ENCODE results near the gene TRIM67. TPM values are rescaled to one million over a fixed set of nuclear protein-coding genes. Genes with fewer than 3 reads are reported as not detected.

TRIM67 gene
- total RNA-seq, 1 donor from 2014 or later: not detected

DNA sequence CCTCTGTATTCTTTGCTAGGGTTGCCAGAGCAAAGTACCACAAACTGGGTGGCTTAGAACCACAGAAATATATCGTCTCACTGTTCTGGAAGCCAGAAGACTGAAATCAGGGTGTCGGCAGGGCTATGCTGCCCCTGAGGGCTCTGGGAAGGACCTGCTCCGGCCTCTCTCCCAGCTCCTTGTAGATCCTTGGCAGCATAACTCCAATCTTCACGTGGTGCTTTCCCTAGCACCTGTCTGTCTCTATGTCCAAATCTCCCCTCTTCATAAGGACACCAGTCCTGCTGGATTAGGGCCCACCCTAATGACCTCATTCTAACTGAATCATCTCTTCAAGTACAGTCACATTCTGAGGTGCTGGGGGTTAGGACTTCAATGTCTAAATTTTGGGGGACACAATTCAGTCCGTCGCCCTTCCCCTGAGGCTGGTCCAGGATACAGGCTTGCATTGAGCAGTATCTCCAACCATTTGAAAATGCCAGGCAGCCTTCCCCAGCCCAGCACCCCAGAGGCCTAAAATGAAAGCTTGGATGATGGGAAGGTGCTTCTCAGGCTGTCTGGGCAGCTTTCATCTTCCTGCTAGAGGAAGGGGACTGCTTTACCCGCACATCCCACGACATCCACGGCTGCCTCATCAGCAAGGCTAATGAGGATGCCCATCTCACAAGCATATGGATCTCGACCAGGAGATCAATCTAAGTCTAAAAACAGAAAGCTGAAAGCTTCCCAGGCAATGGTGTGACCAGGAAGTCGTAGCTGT lies 24.7 kb downstream of the TRIM67 start:
- ATAC-seq (no peak), DNase-seq (no peak)
- Histone ChIP-seq H3K27ac (no peak overlapping the region), H3K9me3 (no peaks in the 10 kb centered on the region), H3K36me3 (no peaks in the 10 kb centered on the region), H3K4me3 (no peak overlapping the region), H3K27me3 (ENCODE audit: low read depth) (peaks cover 6% of the 10 kb centered on the region), H3K4me1 (no peaks in the 10 kb centered on the region)
- intact Hi-C loops (cut with DNase I): no loop called here
- TF ChIP-seq, protein P1, sequence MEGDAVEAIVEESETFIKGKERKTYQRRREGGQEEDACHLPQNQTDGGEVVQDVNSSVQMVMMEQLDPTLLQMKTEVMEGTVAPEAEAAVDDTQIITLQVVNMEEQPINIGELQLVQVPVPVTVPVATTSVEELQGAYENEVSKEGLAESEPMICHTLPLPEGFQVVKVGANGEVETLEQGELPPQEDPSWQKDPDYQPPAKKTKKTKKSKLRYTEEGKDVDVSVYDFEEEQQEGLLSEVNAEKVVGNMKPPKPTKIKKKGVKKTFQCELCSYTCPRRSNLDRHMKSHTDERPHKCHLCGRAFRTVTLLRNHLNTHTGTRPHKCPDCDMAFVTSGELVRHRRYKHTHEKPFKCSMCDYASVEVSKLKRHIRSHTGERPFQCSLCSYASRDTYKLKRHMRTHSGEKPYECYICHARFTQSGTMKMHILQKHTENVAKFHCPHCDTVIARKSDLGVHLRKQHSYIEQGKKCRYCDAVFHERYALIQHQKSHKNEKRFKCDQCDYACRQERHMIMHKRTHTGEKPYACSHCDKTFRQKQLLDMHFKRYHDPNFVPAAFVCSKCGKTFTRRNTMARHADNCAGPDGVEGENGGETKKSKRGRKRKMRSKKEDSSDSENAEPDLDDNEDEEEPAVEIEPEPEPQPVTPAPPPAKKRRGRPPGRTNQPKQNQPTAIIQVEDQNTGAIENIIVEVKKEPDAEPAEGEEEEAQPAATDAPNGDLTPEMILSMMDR (IDR thresholded peaks at IDR 0.05): no peak

DNA sequence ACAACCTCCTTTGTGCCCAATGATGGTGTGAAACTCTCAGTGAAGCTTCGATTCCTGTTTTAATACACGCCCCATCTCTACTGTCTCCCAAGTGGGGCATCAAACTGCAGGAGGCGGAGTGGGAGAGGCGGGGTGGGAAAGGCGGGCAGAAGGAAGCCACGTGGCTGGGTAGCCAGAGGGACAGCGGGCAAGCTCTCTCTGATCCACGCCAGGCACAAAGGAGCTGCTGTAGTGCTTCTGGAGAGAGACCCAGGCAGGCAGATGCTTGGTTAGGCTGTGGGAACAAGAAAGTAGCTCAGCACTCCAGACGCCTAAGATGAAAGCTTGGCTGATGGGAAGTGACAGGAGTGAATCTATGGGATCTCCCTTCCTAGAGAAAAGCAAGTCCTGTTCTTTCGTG lies 25.7 kb downstream of the TRIM67 start:
- DNase-seq (no peak), ATAC-seq (no peak)
- peaks cover 3% of the 10 kb centered on the region for H3K4me1 ChIP-seq
- H3K9me3 ChIP-seq: no peaks in the 10 kb centered on the region
- H3K27ac ChIP-seq: no peak overlapping the region
- no peak overlapping the region for H3K4me3 ChIP-seq
- TF ChIP-seq, protein P1 (IDR thresholded peaks at IDR 0.05): no peak
- H3K36me3 ChIP-seq: no peaks in the 10 kb centered on the region
- H3K27me3 ChIP-seq (ENCODE audit: low read depth): peaks cover 6% of the 10 kb centered on the region
- intact Hi-C loops (cut with DNase I): no loop called here

DNA sequence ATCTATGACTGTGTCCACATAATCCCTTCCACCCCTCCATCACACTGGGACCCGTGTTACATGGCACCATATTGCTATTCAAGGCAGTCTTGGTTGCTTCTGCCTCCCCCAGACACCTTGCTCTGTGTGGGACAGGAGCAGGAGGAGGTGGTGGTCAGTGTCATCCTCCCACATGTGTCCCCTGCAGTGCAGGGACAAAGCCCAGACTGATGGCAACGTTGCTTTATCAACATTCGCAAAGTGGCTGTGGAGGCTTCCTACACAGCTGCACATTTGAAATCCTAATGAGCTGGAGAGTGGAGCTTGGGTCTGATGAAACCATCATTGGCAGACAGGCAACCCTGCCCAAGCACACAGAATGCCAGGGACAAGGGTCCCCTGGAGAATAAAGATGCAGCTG lies 26.2 kb downstream of the TRIM67 start:
- intact Hi-C loops (cut with DNase I): no loop called here
- peaks cover 6% of the 10 kb centered on the region for H3K27me3 ChIP-seq (ENCODE audit: low read depth)
- TF ChIP-seq, protein P1 (IDR thresholded peaks at IDR 0.05): no peak
- ATAC-seq: no peak
- no peak overlapping the region for H3K4me3 ChIP-seq
- H3K4me1 ChIP-seq: peaks cover 8% of the 10 kb centered on the region
- DNase-seq: no peak
- no peaks in the 10 kb centered on the region for H3K9me3 ChIP-seq
- no peaks in the 10 kb centered on the region for H3K36me3 ChIP-seq
- H3K27ac ChIP-seq: no peak overlapping the region

DNA sequence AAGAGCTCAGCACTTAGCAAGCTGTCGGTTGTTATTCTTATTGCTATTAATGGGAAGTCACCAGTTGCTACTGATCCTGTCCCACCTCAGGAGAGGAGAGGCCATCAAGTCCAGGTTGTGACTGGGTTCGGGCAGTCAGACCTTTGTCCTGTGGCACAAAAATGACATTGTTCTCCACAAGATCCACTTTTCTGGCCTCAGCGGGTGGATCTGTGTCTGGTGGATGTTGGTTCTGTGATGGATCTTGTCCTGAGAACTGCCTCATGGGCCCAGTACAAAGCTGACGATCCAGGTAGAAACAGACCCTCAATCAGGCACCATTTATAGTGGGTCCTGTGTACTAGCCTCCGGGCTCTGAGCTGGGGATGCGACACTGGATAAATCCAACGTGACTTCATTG lies 26.9 kb downstream of the TRIM67 start:
- Histone ChIP-seq H3K4me3 (no peak overlapping the region), H3K27ac (no peak overlapping the region), H3K36me3 (no peaks in the 10 kb centered on the region), H3K4me1 (peaks cover 9% of the 10 kb centered on the region), H3K27me3 (ENCODE audit: low read depth) (peaks cover 6% of the 10 kb centered on the region), H3K9me3 (no peaks in the 10 kb centered on the region)
- intact Hi-C loops (cut with DNase I): no loop called here
- ATAC-seq (no peak), DNase-seq (no peak)
- TF ChIP-seq, protein P1 (IDR thresholded peaks at IDR 0.05): no peak

DNA sequence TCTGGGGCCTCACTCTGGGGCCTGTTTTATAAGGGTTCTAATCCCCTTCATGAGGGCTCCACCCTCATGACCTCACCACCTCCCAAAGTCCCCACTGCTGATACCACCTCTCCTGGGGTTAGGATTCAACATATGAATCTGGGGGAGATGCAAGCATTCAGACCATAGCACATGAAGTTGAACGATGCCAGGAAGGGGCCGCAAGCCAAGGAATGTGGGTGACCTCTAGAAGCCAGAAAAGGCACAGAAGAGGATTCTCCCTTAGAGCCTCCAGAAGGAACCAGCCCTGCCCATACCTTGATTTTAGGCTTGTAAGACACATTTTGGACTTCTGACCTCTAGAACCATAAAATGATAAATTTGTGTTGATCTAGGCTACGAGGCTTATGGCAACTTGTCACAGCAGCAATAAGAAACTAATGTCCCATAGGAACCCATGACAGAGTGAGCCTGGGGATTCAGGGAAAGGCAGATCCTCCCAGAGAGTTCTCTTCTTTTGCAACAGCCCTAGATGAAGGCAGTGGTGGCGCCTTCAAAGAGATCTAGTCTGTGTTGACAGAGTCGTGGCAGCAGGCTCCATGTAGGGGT lies 27.9 kb downstream of the TRIM67 start:
- intact Hi-C loops (cut with DNase I): no loop called here
- H3K4me1 ChIP-seq: peaks cover 9% of the 10 kb centered on the region
- H3K27ac ChIP-seq: no peak overlapping the region
- no peaks in the 10 kb centered on the region for H3K9me3 ChIP-seq
- DNase-seq: no peak
- H3K27me3 ChIP-seq (ENCODE audit: low read depth): peaks cover 6% of the 10 kb centered on the region
- no peaks in the 10 kb centered on the region for H3K36me3 ChIP-seq
- no peak overlapping the region for H3K4me3 ChIP-seq
- no peak for ATAC-seq
- TF ChIP-seq, protein P1 (IDR thresholded peaks at IDR 0.05): no peak

Data from lower lobe of right lung (tissue), 2 donors.